GM18873 (cell line): ENCODE results near the gene MAPK1IP1L.

Source experiments
- ATAC-seq: cut with Tn5 transposase; IDR thresholded peaks from one replicate; pipeline ENCODE4 v1.9.1; 2021; ENCODE audit warnings: mild to moderate bottlenecking, moderate library complexity, moderate number of reproducible peaks; ENCODE audit not compliant: unreplicated experiment, low FRiP score

Gene MAPK1IP1L

GRCh38 chr14:55092341-55092740 lies 40.9 kb downstream of the MAPK1IP1L start:
- ATAC-seq, result no peak

- ATAC-seq, result no peak
These were observed 43.1 kb downstream of the MAPK1IP1L start for GRCh38 chr14:55094292-55095157.

GRCh38 chr14:55097881-55098560 lies 46.6 kb downstream of the MAPK1IP1L start:
- ATAC-seq, result peak; percentile 55

GRCh38 chr14:55098561-55098898 lies 47.1 kb downstream of the MAPK1IP1L start:
- no peak for ATAC-seq

- no peak for ATAC-seq
These were observed 48.3 kb downstream of the MAPK1IP1L start for GRCh38 chr14:55099756-55100155.

GRCh38 chr14:55101698-55102097 lies 50.3 kb downstream of the MAPK1IP1L start:
- ATAC-seq, result no peak

GRCh38 chr14:55102141-55102621 lies 50.7 kb downstream of the MAPK1IP1L start:
- peak; percentile 80 for ATAC-seq

GRCh38 chr14:55103005-55103640 lies 51.7 kb downstream of the MAPK1IP1L start:
- ATAC-seq, result peak; percentile 29

GRCh38 chr14:55103971-55104954 lies 52.8 kb downstream of the MAPK1IP1L start:
- ATAC-seq, result no peak

GRCh38 chr14:55105991-55106390 lies 54.5 kb downstream of the MAPK1IP1L start:
- ATAC-seq, result no peak

GRCh38 chr14:55107766-55108554 lies 56.5 kb downstream of the MAPK1IP1L start:
- ATAC-seq, result no peak

GRCh38 chr14:55109836-55110235 lies 58.4 kb downstream of the MAPK1IP1L start:
- ATAC-seq, result no peak

- ATAC-seq, result no peak
These were observed 59.8 kb downstream of the MAPK1IP1L start for GRCh38 chr14:55111122-55111708.

GRCh38 chr14:55114720-55115119 lies 63.3 kb downstream of the MAPK1IP1L start:
- no peak for ATAC-seq

GRCh38 chr14:55115460-55115859 lies 64.0 kb downstream of the MAPK1IP1L start:
- no peak for ATAC-seq

- ATAC-seq, result no peak
These were observed 64.4 kb downstream of the MAPK1IP1L start for GRCh38 chr14:55115861-55116245.

GRCh38 chr14:55116246-55117030 lies 65.0 kb downstream of the MAPK1IP1L start:
- ATAC-seq, result no peak

GRCh38 chr14:55117803-55118441 lies 66.5 kb downstream of the MAPK1IP1L start:
- ATAC-seq, result no peak
